Spleen (tissue), 7 donors: Measurements from ENCODE around the gene MAPK4.

Source experiments
- POLR2A ChIP-seq, 3 donors: fragments of 450-650 bp; IDR thresholded peaks; one replicate each; pipeline ENCODE4 v1.5.1; 2017; ENCODE audit warnings: antibody characterized with exemption in 3 of 3, mild to moderate bottlenecking in 1 of 3
- TF ChIP-seq, protein P1 (sequence below), 11 experiments: fragments of 200-600 bp in 7 of 11; fragments of 450-650 bp in 4 of 11; sonication (generic) in 4 of 11; IDR thresholded peaks in 8 of 11; conservative IDR thresholded peaks in 3 of 11; 1 replicate in 7 of 11; 2 replicates in 4 of 11; pipeline versions ENCODE4 v1.4.0 to v1.8.0; 2016 to 2021; ENCODE audit warnings: antibody characterized with exemption in 11 of 11, inconsistent platforms in 4 of 11, mild to moderate bottlenecking in 1 of 11
- donor health status: DM: no; HTN: no; CAD: no; lungs with moderate emphysema.
- donor health status: DM: no; HTN: no; CAD: no.
- donor health status: DM: no; HTN: no; CAD: no.

DNA sequence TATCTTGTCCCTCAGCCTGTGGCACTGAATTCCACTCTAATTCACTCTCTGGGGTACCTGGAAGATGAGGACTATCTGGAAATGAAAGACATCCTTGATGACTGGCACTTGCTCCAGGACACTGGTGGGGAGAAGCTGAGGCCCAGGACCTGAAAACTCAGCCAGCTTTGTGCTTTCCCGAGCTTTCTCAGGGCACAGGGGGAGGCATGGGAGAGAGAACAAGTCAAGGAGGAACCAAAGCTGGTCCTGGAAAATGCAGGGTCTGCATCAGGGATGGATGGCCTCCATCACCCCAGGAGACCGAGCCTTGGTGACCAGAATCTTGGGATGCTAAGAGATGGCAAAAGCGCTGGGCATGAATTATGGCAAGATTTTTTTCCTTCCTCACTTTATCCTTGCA lies 65.1 kb downstream of the MAPK4 start:
- TF ChIP-seq, protein P1, sequence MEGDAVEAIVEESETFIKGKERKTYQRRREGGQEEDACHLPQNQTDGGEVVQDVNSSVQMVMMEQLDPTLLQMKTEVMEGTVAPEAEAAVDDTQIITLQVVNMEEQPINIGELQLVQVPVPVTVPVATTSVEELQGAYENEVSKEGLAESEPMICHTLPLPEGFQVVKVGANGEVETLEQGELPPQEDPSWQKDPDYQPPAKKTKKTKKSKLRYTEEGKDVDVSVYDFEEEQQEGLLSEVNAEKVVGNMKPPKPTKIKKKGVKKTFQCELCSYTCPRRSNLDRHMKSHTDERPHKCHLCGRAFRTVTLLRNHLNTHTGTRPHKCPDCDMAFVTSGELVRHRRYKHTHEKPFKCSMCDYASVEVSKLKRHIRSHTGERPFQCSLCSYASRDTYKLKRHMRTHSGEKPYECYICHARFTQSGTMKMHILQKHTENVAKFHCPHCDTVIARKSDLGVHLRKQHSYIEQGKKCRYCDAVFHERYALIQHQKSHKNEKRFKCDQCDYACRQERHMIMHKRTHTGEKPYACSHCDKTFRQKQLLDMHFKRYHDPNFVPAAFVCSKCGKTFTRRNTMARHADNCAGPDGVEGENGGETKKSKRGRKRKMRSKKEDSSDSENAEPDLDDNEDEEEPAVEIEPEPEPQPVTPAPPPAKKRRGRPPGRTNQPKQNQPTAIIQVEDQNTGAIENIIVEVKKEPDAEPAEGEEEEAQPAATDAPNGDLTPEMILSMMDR (IDR thresholded peaks at IDR 0.05 in 8 of 11, conservative IDR thresholded peaks at IDR 0.05 in 3 of 11) = no peak
- TF ChIP-seq POLR2A (IDR thresholded peaks at IDR 0.05) = no peak
